Measurements from ENCODE around the gene PHF23. TPM values are rescaled to one million over a fixed set of nuclear protein-coding genes. Genes with fewer than 3 reads are reported as not detected.

PHF23 gene
- total RNA-seq, 4 donors from 2014 or later = 19.8 to 39.5 (median 35.8) TPM

DNA sequence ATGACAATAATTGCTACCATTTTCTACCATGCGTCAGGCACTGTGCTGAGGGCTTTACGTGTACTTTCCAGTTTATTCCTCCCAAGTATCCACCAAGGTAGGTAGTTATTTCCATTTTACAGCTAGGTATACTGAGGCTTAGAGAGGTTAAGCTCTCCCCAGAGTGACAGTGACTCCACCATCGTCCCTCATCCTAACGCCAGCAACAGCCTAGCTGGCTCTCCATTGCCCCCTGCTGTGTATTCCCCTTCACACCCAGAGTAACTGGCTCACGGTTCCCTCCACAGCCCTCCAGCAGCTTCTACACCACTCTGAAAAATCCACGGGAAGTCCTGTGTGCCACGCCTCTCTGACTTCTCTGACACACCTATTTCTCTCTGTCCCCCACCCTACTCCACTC lies 53.0 kb downstream of the PHF23 start:
- DNase-seq = no peak
- no peaks in the 10 kb centered on the region for H3K27me3 ChIP-seq
- WGBS, 2 donors = 59% methylated on average over 7 of the region's 7 CpGs
- H3K4me3 ChIP-seq (replicated peaks in 1 of 3) = no peak overlapping the region
- no peaks in the 10 kb centered on the region for H3K4me1 ChIP-seq
- peaks cover 0 to 7% of the 10 kb centered on the region in 2 donors for H3K36me3 ChIP-seq
- no peak overlapping the region for H3K27ac ChIP-seq
- H3K9me3 ChIP-seq = no peaks in the 10 kb centered on the region
- no peak for TF ChIP-seq POLR2A (IDR thresholded peaks at IDR 0.05)
- TF ChIP-seq, protein P1, sequence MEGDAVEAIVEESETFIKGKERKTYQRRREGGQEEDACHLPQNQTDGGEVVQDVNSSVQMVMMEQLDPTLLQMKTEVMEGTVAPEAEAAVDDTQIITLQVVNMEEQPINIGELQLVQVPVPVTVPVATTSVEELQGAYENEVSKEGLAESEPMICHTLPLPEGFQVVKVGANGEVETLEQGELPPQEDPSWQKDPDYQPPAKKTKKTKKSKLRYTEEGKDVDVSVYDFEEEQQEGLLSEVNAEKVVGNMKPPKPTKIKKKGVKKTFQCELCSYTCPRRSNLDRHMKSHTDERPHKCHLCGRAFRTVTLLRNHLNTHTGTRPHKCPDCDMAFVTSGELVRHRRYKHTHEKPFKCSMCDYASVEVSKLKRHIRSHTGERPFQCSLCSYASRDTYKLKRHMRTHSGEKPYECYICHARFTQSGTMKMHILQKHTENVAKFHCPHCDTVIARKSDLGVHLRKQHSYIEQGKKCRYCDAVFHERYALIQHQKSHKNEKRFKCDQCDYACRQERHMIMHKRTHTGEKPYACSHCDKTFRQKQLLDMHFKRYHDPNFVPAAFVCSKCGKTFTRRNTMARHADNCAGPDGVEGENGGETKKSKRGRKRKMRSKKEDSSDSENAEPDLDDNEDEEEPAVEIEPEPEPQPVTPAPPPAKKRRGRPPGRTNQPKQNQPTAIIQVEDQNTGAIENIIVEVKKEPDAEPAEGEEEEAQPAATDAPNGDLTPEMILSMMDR (IDR thresholded peaks at IDR 0.05) = peak in 2 of 6 experiments; percentile 3 to 4
- intact Hi-C loops (cut with DNase I) = no loop called here

MicroRNAs encoded within 50 kb of the gene (microRNA counts, 767-probe panel; counts per million panel counts)
- 0 counts per million in 2 donors for microRNA hsa-miR-324-3p
- 2,758 to 5,100 counts per million in 2 donors for microRNA hsa-miR-324-5p

Small RNA genes lying within 50 kb of the gene (microRNA-seq; reads per million reads assigned to microRNA genes)
- 994 reads per million, percentile 81 among the genes with 10 or more reads in this experiment for gene MIR324

Small RNA genes lying within 50 kb of the gene (small RNA-seq; reads per million reads assigned to genes)
- not detected for gene AC120057.4
- gene MIR324 = 0.66 reads per million
- not detected for gene RF00019

Other genes with a start within 250 kb of the PHF23 start
- not detected for gene ALOX12, start 243.4 kb downstream of the PHF23 start, total RNA-seq
- 100 to 1,000 TPM; 134 to 297 (median 200) TPM for gene RNASEK, start 226.8 kb downstream of the PHF23 start, total RNA-seq
- 10 to 100 TPM in 2 of 4 donors, 1 to 10 TPM in 2; 3.1 to 18.9 (median 7.6) TPM for gene BCL6B, start 216.4 kb downstream of the PHF23 start, total RNA-seq
- 1 to 10 TPM; 1.2 to 6.7 (median 4.1) TPM for gene SLC16A13, start 203.4 kb downstream of the PHF23 start, total RNA-seq
- gene SLC16A11, start 195.4 kb downstream of the PHF23 start, total RNA-seq = 10 to 100 TPM in 3 of 4 donors, 1 to 10 TPM in 1; 5.4 to 43.9 (median 18.8) TPM
- gene CLEC10A, start 159.2 kb downstream of the PHF23 start, total RNA-seq = 1 to 10 TPM in 3 of 4 donors, under 1 TPM in 1; 0.59 to 3.9 (median 2.1) TPM
- gene ASGR2, start 124.6 kb downstream of the PHF23 start, total RNA-seq = 1 to 10 TPM in 1 of 4 donors, not detected in 3; 1.0 TPM
- gene ASGR1, start 60.1 kb downstream of the PHF23 start, total RNA-seq = 1 to 10 TPM in 3 of 4 donors, not detected in 1; 3.0 to 6.5 (median 3.3) TPM
- 10 to 100 TPM in 2 of 4 donors, 1 to 10 TPM in 2; 6.8 to 21.5 (median 12.4) TPM for gene DLG4, start 19.6 kb downstream of the PHF23 start, total RNA-seq
- 1,000 to 10,000 TPM in 1 of 4 donors, 100 to 1,000 TPM in 3; 581 to 1,743 (median 795) TPM for gene ACADVL, start 19.5 kb downstream of the PHF23 start, total RNA-seq
- 10 to 100 TPM; 45.3 to 68.6 (median 49.0) TPM for gene DVL2, start 4.9 kb downstream of the PHF23 start, total RNA-seq
- 100 to 1,000 TPM; 112 to 840 (median 273) TPM for gene GABARAP, start 3.0 kb upstream of the PHF23 start, total RNA-seq
- 10 to 100 TPM; 35.1 to 70.4 (median 48.4) TPM for gene CTDNEP1, start 12.3 kb upstream of the PHF23 start, total RNA-seq
- 10 to 100 TPM; 27.4 to 49.0 (median 33.0) TPM for gene ELP5, start 12.8 kb upstream of the PHF23 start, total RNA-seq
- gene CLDN7, start 23.0 kb upstream of the PHF23 start, total RNA-seq = 100 to 1,000 TPM; 108 to 161 (median 144) TPM
- gene SLC2A4, start 42.3 kb upstream of the PHF23 start, total RNA-seq = 10 to 100 TPM in 1 of 4 donors, 1 to 10 TPM in 3; 2.5 to 14.6 (median 3.9) TPM
- 1 to 10 TPM; 1.2 to 4.1 (median 2.1) TPM for gene YBX2, start 55.2 kb upstream of the PHF23 start, total RNA-seq
- gene EIF5A, start 68.2 kb upstream of the PHF23 start, total RNA-seq = 100 to 1,000 TPM; 135 to 210 (median 144) TPM
- 100 to 1,000 TPM in 2 of 4 donors, 10 to 100 TPM in 2; 69.5 to 130 (median 100) TPM for gene GPS2, start 75.9 kb upstream of the PHF23 start, total RNA-seq
- 10 to 100 TPM; 18.5 to 32.8 (median 22.5) TPM for gene NEURL4, start 89.9 kb upstream of the PHF23 start, total RNA-seq
- gene ACAP1, start 97.1 kb upstream of the PHF23 start, total RNA-seq = 1 to 10 TPM in 3 of 4 donors, under 1 TPM in 1; 0.89 to 7.1 (median 3.8) TPM
- 10 to 100 TPM in 3 of 4 donors, 1 to 10 TPM in 1; 6.6 to 20.4 (median 18.7) TPM for gene KCTD11, start 112.7 kb upstream of the PHF23 start, total RNA-seq
- not detected for gene TMEM95, start 115.7 kb upstream of the PHF23 start, total RNA-seq
- 10 to 100 TPM; 11.0 to 30.2 (median 15.9) TPM for gene TNK1, start 141.6 kb upstream of the PHF23 start, total RNA-seq
- gene PLSCR3, start 155.1 kb upstream of the PHF23 start, total RNA-seq = 10 to 100 TPM; 18.3 to 21.6 (median 19.9) TPM
- 100 to 1,000 TPM in 1 of 4 donors, 10 to 100 TPM in 3; 27.8 to 133 (median 35.2) TPM for gene TMEM256, start 164.6 kb upstream of the PHF23 start, total RNA-seq
- 1 to 10 TPM; 2.2 to 6.3 (median 4.7) TPM for gene NLGN2, start 168.4 kb upstream of the PHF23 start, total RNA-seq
- not detected for gene SPEM1, start 180.9 kb upstream of the PHF23 start, total RNA-seq
- gene SPEM2, start 186.2 kb upstream of the PHF23 start, total RNA-seq = under 1 TPM in 1 of 4 donors, not detected in 3; 0.40 TPM
- not detected for gene SPEM3, start 189.4 kb upstream of the PHF23 start, total RNA-seq
- gene TMEM102, start 196.0 kb upstream of the PHF23 start, total RNA-seq = 10 to 100 TPM; 11.3 to 19.4 (median 16.4) TPM
- 10 to 100 TPM in 3 of 4 donors, 1 to 10 TPM in 1; 4.3 to 12.1 (median 10.5) TPM for gene FGF11, start 200.1 kb upstream of the PHF23 start, total RNA-seq
- gene CHRNB1, start 205.6 kb upstream of the PHF23 start, total RNA-seq = 10 to 100 TPM; 13.4 to 29.2 (median 19.8) TPM
- 10 to 100 TPM; 58.5 to 85.2 (median 79.9) TPM for gene ZBTB4, start 240.2 kb upstream of the PHF23 start, total RNA-seq
- not detected for gene SLC35G6, start 242.0 kb upstream of the PHF23 start, total RNA-seq
- 100 to 1,000 TPM in 2 of 4 donors, 10 to 100 TPM in 2; 47.6 to 125 (median 82.2) TPM for gene POLR2A, start 244.9 kb upstream of the PHF23 start, total RNA-seq

Data from thyroid gland (tissue), 4 donors.